Neuronal stem cell (in vitro differentiated cells): ENCODE measurements around the gene MALSU1.

Source experiments
- DNase-seq: peaks from one replicate; pipeline ENCODE4 v3.0.0-alpha.2; 2013; ENCODE audit warnings: low spot score
- H2AFZ ChIP-seq: one replicate; pipeline ENCODE4 v1.6.1; 2013; ENCODE audit warnings: mild to moderate bottlenecking, low read length, inconsistent platforms
- H2AK5ac ChIP-seq: 2 replicates; pipeline ENCODE4 v1.6.1; 2013; ENCODE audit warnings: low read depth, mild to moderate bottlenecking, inconsistent platforms, low read length, moderate library complexity, mixed read lengths
- H2BK120ac ChIP-seq: 2 replicates; pipeline ENCODE4 v1.6.1; 2013; ENCODE audit warnings: low read depth, mild to moderate bottlenecking, inconsistent platforms, low read length, moderate library complexity, mixed read lengths
- H2BK12ac ChIP-seq: one replicate; pipeline ENCODE4 v1.6.1; 2013; ENCODE audit warnings: low read length, inconsistent platforms
- H2BK15ac ChIP-seq: 2 replicates; pipeline ENCODE4 v1.6.1; 2013; ENCODE audit warnings: mild to moderate bottlenecking, low read length, inconsistent platforms, mixed read lengths
- H2BK5ac ChIP-seq: one replicate; pipeline ENCODE4 v1.6.1; 2013; ENCODE audit warnings: inconsistent platforms, mild to moderate bottlenecking, low read length, moderate library complexity
- H3K14ac ChIP-seq: one replicate; pipeline ENCODE4 v1.6.1; 2013; ENCODE audit warnings: low read length, inconsistent platforms
- H3K18ac ChIP-seq: 2 replicates; pipeline ENCODE4 v1.6.1; 2013; ENCODE audit warnings: low read length, inconsistent platforms
- H3K23ac ChIP-seq: 2 replicates; pipeline ENCODE4 v1.6.1; 2013; ENCODE audit warnings: low read depth, mild to moderate bottlenecking, mixed read lengths, low read length, inconsistent platforms; ENCODE audit not compliant: poor library complexity
- H3K27ac ChIP-seq: replicated peaks from 3 replicates; pipeline ENCODE4 v1.5.1; 2013; ENCODE audit warnings: low read length, inconsistent platforms
- H3K27me3 ChIP-seq, 3 experiments: 2 replicates each; pipeline ENCODE4 v1.6.1; 2013; ENCODE audit warnings: low read length in 3 of 3, mild to moderate bottlenecking in 2 of 3, inconsistent platforms in 1 of 3, low read depth in 1 of 3, mixed read lengths in 1 of 3, moderate library complexity in 1 of 3; ENCODE audit not compliant: control insufficient read depth in 3 of 3, insufficient read depth in 3 of 3
- H3K36me3 ChIP-seq, 2 donors: replicated peaks in 1 of 2; 2 replicates each; pipeline ENCODE4 v1.6.1; 2013; ENCODE audit warnings: low read length in 2 of 2; ENCODE audit not compliant: control insufficient read depth in 2 of 2, insufficient read depth in 2 of 2
- H3K4ac ChIP-seq: 2 replicates; pipeline ENCODE4 v1.6.1; 2013; ENCODE audit warnings: inconsistent platforms, mild to moderate bottlenecking, low read length, moderate library complexity
- H3K4me1 ChIP-seq, 2 donors: 1 replicate in 1 of 2; 2 replicates in 1 of 2; pipeline ENCODE4 v1.6.1; 2013; ENCODE audit warnings: low read length in 2 of 2, low read depth in 1 of 2; ENCODE audit not compliant: control insufficient read depth in 2 of 2, insufficient read depth in 1 of 2
- H3K4me2 ChIP-seq: one replicate; pipeline ENCODE4 v1.6.1; 2013; ENCODE audit warnings: mild to moderate bottlenecking, low read length, inconsistent platforms; ENCODE audit not compliant: insufficient read depth, poor library complexity, severe bottlenecking
- H3K4me3 ChIP-seq, 2 donors: 2 replicates each; pipeline ENCODE4 v1.5.1; 2013; ENCODE audit warnings: low read length in 2 of 2, mild to moderate bottlenecking in 2 of 2, inconsistent platforms in 1 of 2, moderate library complexity in 1 of 2
- H3K79me1 ChIP-seq: one replicate; pipeline ENCODE4 v1.6.1; 2013; ENCODE audit warnings: low read depth, mild to moderate bottlenecking, inconsistent platforms, low read length, moderate library complexity
- H3K9ac ChIP-seq: one replicate; pipeline ENCODE4 v1.6.1; 2013; ENCODE audit warnings: mild to moderate bottlenecking, low read depth, low read length, inconsistent platforms; ENCODE audit not compliant: poor library complexity
- H3K9me3 ChIP-seq, 2 donors: replicated peaks in 1 of 2; 2 replicates each; pipeline versions ENCODE3 to v1.6.1; 2013; ENCODE audit warnings: low read length in 2 of 2, mild to moderate bottlenecking in 2 of 2, inconsistent platforms in 1 of 2, low read depth in 1 of 2, mixed read lengths in 1 of 2, moderate library complexity in 1 of 2; ENCODE audit not compliant: control insufficient read depth in 2 of 2, insufficient read depth in 1 of 2
- H4K8ac ChIP-seq: one replicate; pipeline ENCODE4 v1.6.1; 2013; ENCODE audit warnings: low read depth, mild to moderate bottlenecking, inconsistent platforms, low read length, moderate library complexity
- H4K91ac ChIP-seq: one replicate; pipeline ENCODE4 v1.6.1; 2013; ENCODE audit warnings: low read length, low read depth, mild to moderate bottlenecking, inconsistent platforms; ENCODE audit not compliant: poor library complexity
- WGBS, 2 donors: extraction: QIAGEN DNeasy Blood & Tissue Kit; methylation state at CpG; one replicate each; pipeline ENCODE4 v1.1.7; 2013; ENCODE audit warnings: missing lambda C conversion rate in 2 of 2, mixed read lengths in 1 of 2; ENCODE audit not compliant: insufficient read length in 2 of 2, insufficient replicate concordance in 1 of 2; ENCODE audit errors: extremely low coverage in 2 of 2; 5-methylcytosine and 5-hydroxymethylcytosine counted together

Gene MALSU1

DNA sequence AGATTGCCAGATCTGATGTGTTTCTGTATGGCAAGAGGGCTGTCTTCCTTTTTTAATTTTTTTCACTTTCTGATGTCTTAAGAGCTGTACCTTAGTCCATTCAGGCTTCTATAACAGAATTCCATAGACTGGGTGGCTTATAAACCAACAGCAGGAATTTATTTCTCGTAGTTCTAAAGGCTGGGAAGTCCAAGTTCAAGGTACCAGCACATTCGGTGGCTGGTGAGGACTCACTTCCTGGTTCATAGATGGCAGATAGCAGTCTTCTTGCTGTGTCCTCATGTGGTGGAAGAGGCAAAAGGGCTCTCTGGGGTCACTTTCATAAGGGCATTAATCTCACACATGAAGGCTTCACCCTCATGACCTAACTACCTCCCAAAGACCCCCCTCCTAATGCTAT lies 31.8 kb upstream of the MALSU1 start:
- Histone ChIP-seq H2BK15ac (no peak overlapping the region), H4K8ac (no peak overlapping the region), H2BK120ac (no peak overlapping the region), H3K79me1 (no peaks in the 10 kb centered on the region), H3K4me1 (peaks cover 0 to 2% of the 10 kb centered on the region in 2 donors), H3K23ac (no peak overlapping the region), H3K4me2 (no peak overlapping the region), H4K91ac (no peak overlapping the region), H3K36me3 (no peaks in the 10 kb centered on the region), H3K4ac (no peak overlapping the region), H2BK12ac (no peak overlapping the region), H3K27ac (no peak overlapping the region), H3K18ac (no peak overlapping the region), H2AFZ (no peak overlapping the region), H2AK5ac (no peak overlapping the region), H3K14ac (no peak overlapping the region), H2BK5ac (no peak overlapping the region), H3K9ac (no peak overlapping the region), H3K4me3 (no peak overlapping the region), H3K9me3 (no peaks in the 10 kb centered on the region), H3K27me3 (peaks cover 0 to 6% (median 0%) of the 10 kb centered on the region in 3 experiments)
- WGBS, 2 donors: no CpG with 5 or more reads among the region's 2 CpGs
- no peak for DNase-seq

DNA sequence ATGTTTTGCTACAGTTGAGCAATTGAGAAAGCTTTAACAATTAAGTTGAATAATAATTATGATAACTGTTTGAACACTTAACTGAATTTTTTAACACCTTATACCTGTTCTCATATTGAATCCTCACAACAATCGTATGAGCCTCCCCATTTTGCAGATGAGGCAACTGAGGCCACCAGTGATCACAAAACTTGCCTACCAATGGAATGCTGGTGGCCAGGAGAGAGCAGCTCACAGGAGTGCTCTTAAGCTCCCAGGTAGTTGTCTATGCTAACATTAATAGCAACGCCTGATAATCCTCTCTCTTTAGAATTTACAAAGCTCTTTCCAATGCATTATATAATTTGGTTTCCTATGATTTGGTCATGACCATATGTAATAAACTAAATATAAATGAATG lies 31.0 kb upstream of the MALSU1 start:
- Histone ChIP-seq H4K91ac (no peak overlapping the region), H3K4me3 (no peak overlapping the region), H3K4me2 (no peak overlapping the region), H2BK12ac (no peak overlapping the region), H3K27ac (no peak overlapping the region), H2BK15ac (no peak overlapping the region), H2AK5ac (no peak overlapping the region), H3K36me3 (no peaks in the 10 kb centered on the region), H3K9ac (no peak overlapping the region), H2AFZ (no peak overlapping the region), H3K9me3 (no peaks in the 10 kb centered on the region), H3K18ac (no peak overlapping the region), H3K27me3 (peaks cover 0 to 8% (median 0%) of the 10 kb centered on the region in 3 experiments), H3K4me1 (peaks cover 0 to 2% of the 10 kb centered on the region in 2 donors), H2BK5ac (no peak overlapping the region), H3K4ac (no peak overlapping the region), H4K8ac (no peak overlapping the region), H3K23ac (no peak overlapping the region), H3K14ac (no peak overlapping the region), H3K79me1 (no peaks in the 10 kb centered on the region), H2BK120ac (no peak overlapping the region)
- no CpG with 5 or more reads among the region's 2 CpGs for WGBS, 2 donors
- no peak for DNase-seq

DNA sequence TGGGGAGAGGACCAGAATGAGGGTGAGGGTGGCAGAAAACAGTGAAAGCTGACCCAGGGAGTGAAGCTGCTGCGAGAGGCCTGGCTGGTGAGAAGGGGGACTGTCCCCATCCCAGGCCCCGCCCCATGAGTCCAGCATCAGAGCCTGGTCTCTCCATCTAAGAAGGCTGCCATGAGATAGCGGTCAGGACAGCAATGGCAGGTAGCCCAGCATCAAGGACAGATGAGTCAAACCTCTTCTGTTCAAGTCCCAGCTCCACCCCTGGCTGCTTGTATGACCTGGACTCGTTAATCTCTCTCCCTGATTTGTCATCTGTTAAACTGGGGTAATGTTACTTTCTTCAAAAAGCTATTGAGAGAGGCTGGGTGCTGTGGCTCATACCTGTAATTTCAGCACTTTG lies 30.4 kb upstream of the MALSU1 start:
- no peaks in the 10 kb centered on the region for H3K36me3 ChIP-seq

DNA sequence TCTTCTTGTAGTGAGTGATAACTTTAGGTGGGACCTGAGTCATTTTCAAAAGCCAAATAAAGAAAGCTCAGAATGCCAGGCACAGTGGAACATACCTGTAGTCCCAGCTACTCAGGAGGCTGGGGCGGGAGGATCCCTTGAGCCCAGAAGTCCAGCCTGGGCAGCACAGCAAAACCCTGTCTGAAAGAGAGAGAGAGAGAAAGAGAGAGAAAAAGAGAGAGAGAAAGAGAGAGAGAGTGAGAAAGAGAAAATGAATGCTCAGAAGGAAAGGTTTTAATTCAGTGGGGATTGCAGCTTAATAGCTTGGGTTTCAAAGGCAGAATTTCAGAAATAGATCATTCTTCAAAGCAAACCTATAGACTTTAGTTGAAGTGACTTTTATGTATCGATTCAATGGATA lies 26.9 kb upstream of the MALSU1 start:
- Histone ChIP-seq H2BK120ac (no peak overlapping the region), H3K4ac (no peak overlapping the region), H2BK15ac (no peak overlapping the region), H2BK12ac (no peak overlapping the region), H3K9me3 (peaks cover 0 to 1% of the 10 kb centered on the region in 2 donors), H4K91ac (no peak overlapping the region), H3K27ac (no peak overlapping the region), H3K36me3 (no peaks in the 10 kb centered on the region), H3K18ac (no peak overlapping the region), H3K4me2 (no peak overlapping the region), H2BK5ac (no peak overlapping the region), H3K14ac (no peak overlapping the region), H3K27me3 (peaks cover 0 to 5% (median 0%) of the 10 kb centered on the region in 3 experiments), H3K9ac (no peak overlapping the region), H3K4me1 (peaks cover 0 to 2% of the 10 kb centered on the region in 2 donors), H2AFZ (no peak overlapping the region), H3K79me1 (no peaks in the 10 kb centered on the region), H2AK5ac (no peak overlapping the region), H3K4me3 (no peak overlapping the region), H3K23ac (no peak overlapping the region), H4K8ac (no peak overlapping the region)
- no CpG with 5 or more reads among the region's 2 CpGs for WGBS, 2 donors
- no peak for DNase-seq

More for the DNA sequence above, 30.4 kb upstream of the MALSU1 start:
- H2AK5ac ChIP-seq: no peak overlapping the region
- no peaks in the 10 kb centered on the region for H3K79me1 ChIP-seq
- H3K18ac ChIP-seq: no peak overlapping the region
- no CpG with 5 or more reads among the region's 4 CpGs for WGBS, 2 donors
- peaks cover 0 to 8% (median 0%) of the 10 kb centered on the region in 3 experiments for H3K27me3 ChIP-seq
- no peak overlapping the region for H4K8ac ChIP-seq
- H3K9me3 ChIP-seq: no peaks in the 10 kb centered on the region
- H3K23ac ChIP-seq: no peak overlapping the region
- no peak overlapping the region for H3K27ac ChIP-seq
- no peak overlapping the region for H3K4me2 ChIP-seq
- no peak overlapping the region for H2BK12ac ChIP-seq
- H2BK120ac ChIP-seq: no peak overlapping the region
- H4K91ac ChIP-seq: no peak overlapping the region
- H3K4me3 ChIP-seq: no peak overlapping the region
- H3K9ac ChIP-seq: no peak overlapping the region
- peaks cover 0 to 2% of the 10 kb centered on the region in 2 donors for H3K4me1 ChIP-seq
- H3K14ac ChIP-seq: no peak overlapping the region
- H2AFZ ChIP-seq: no peak overlapping the region
- no peak overlapping the region for H3K4ac ChIP-seq
- H2BK15ac ChIP-seq: no peak overlapping the region
- no peak for DNase-seq
- no peak overlapping the region for H2BK5ac ChIP-seq
